Measurements from ENCODE around the gene SEL1L2.

The SEL1L2 gene

DNA sequence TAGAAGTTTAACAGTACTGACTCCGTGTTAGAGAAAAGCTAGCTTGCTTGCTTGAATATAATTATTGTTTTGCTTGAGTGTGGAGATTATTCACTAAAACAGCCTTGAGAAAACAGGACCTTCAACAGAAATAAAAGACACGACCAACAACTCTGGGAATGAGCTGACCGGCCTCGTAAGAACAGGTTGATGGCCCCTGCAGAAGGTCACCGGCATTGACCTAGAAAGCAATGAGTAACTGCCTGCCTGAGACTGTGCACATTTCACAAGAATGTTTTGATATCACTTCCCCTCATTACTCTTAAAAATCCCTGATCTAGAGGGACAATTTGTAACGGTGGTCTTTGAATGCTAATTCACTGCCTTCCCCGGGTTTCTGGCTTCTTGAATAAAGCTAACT is 49.4 kb downstream of the SEL1L2 start:
- TF ChIP-seq, protein P1, sequence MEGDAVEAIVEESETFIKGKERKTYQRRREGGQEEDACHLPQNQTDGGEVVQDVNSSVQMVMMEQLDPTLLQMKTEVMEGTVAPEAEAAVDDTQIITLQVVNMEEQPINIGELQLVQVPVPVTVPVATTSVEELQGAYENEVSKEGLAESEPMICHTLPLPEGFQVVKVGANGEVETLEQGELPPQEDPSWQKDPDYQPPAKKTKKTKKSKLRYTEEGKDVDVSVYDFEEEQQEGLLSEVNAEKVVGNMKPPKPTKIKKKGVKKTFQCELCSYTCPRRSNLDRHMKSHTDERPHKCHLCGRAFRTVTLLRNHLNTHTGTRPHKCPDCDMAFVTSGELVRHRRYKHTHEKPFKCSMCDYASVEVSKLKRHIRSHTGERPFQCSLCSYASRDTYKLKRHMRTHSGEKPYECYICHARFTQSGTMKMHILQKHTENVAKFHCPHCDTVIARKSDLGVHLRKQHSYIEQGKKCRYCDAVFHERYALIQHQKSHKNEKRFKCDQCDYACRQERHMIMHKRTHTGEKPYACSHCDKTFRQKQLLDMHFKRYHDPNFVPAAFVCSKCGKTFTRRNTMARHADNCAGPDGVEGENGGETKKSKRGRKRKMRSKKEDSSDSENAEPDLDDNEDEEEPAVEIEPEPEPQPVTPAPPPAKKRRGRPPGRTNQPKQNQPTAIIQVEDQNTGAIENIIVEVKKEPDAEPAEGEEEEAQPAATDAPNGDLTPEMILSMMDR (conservative IDR thresholded peaks at IDR 0.05; ENCODE audit: low read depth, low read length): no peak
- H3K4me1 ChIP-seq (ENCODE audit: low read depth, poor library complexity, severe bottlenecking): no peaks in the 10 kb centered on the region
- H2AFZ ChIP-seq (ENCODE audit: low read depth): no peak overlapping the region
- H3K27me3 ChIP-seq (ENCODE audit: insufficient read depth, low read depth): no peaks in the 10 kb centered on the region
- H3K4me3 ChIP-seq (IDR thresholded peaks at IDR 0.05; ENCODE audit: insufficient read depth, low read depth, low read length): no peak overlapping the region
- no peaks in the 10 kb centered on the region for H3K36me3 ChIP-seq (ENCODE audit: insufficient read depth)
- H4K20me1 ChIP-seq (ENCODE audit: insufficient read depth): no peaks in the 10 kb centered on the region
- H3K4me2 ChIP-seq: no peak overlapping the region
- H3K79me2 ChIP-seq (ENCODE audit: insufficient read depth, low read depth): no peaks in the 10 kb centered on the region
- no peak overlapping the region for H3K27ac ChIP-seq
- no peak overlapping the region for H3K9ac ChIP-seq

DNA sequence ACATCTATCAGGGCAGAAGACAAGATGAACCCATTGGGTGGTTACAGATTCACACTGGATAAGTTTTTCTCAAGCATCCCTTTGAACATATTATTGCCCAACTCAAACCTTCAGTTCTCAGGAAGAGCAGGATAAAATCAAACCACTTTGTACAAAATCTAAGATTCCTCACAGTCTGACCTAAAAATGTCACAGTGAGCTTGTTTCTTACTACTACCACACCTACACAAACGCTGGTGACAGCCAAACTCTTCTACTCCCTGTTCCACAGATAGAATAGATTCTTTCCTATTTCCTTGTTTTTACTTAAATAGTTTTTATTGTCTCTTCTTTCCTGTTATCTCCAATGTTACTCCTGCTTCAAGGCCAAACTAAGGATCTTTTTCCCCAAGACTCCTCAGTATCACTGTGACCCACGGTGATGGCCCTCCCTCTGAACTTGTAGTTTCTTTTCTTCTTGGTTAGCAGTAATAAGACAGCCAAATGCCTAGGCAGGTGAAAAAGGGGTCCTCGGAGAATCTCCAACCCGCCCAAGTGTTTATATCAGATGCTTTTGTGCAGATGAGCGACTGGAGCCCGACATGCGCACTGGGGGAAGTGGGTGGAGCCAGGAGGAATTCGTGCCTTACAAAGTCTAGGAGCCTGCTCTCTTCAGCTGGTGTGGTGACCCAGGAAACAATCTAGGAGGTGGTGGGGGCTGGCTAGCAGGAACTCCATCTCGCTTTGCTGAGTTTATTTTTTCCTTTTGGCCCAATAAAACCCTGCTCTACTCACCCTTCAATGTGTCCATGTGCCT is 53.4 kb downstream of the SEL1L2 start:
- Histone ChIP-seq H3K27ac (no peak overlapping the region), H3K9ac (no peak overlapping the region), H3K4me2 (no peak overlapping the region), H3K79me2 (ENCODE audit: insufficient read depth, low read depth) (no peaks in the 10 kb centered on the region), H4K20me1 (ENCODE audit: insufficient read depth) (no peaks in the 10 kb centered on the region), H3K4me3 (IDR thresholded peaks at IDR 0.05; ENCODE audit: insufficient read depth, low read depth, low read length) (no peak overlapping the region), H2AFZ (ENCODE audit: low read depth) (no peak overlapping the region), H3K27me3 (ENCODE audit: insufficient read depth, low read depth) (no peaks in the 10 kb centered on the region), H3K36me3 (ENCODE audit: insufficient read depth) (no peaks in the 10 kb centered on the region), H3K4me1 (ENCODE audit: low read depth, poor library complexity, severe bottlenecking) (peaks cover 5% of the 10 kb centered on the region)
- TF ChIP-seq, protein P1 (conservative IDR thresholded peaks at IDR 0.05; ENCODE audit: low read depth, low read length): no peak

DNA sequence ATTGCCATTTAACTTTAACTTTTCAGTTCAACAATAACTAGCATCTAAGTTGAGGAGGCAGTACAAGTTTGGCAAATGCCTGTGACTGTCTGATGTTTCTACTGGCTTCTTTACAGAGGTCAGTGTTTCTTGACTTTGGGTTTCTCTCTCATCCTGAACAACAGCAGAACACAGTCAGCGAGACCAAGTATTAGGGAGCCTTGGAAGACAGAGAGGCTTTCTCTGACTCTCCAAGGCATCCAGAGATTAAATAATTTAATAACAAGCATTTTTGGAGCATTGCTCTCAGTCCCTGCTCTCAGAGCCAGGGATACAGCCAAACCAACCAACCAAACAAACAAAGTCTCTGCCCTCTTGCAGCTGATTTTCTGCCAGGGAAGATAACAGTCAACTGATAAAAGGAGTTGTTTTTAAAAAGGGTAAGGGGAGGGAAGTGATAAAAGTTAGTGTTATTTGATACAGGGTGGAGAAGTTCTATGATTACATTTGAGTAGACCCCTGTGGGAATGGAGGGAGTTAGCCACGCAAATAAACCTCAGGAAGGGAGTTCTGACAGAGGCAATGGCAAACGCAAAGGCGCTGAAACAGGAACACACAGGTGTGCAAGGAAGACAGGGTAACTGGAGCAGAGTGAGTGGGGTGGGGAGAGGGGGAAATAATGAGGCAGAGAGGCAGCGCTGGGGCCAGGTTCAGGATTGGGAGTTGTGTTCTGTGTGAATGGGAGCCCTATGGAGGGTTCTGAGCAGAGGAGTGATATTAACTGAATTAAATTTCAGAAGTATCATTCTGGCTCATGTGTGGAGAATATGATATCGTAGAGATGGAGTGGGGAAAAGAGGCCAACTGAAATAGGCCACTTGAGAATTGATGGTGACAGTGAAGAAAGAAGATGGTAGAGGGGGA is 55.2 kb downstream of the SEL1L2 start:
- Histone ChIP-seq H3K79me2 (ENCODE audit: insufficient read depth, low read depth) (no peaks in the 10 kb centered on the region), H3K4me1 (ENCODE audit: low read depth, poor library complexity, severe bottlenecking) (peaks cover 5% of the 10 kb centered on the region), H4K20me1 (ENCODE audit: insufficient read depth) (no peaks in the 10 kb centered on the region), H3K27ac (no peak overlapping the region), H3K36me3 (ENCODE audit: insufficient read depth) (no peaks in the 10 kb centered on the region), H3K9ac (no peak overlapping the region), H2AFZ (ENCODE audit: low read depth) (no peak overlapping the region), H3K4me3 (IDR thresholded peaks at IDR 0.05; ENCODE audit: insufficient read depth, low read depth, low read length) (no peak overlapping the region), H3K27me3 (ENCODE audit: insufficient read depth, low read depth) (no peaks in the 10 kb centered on the region), H3K4me2 (no peak overlapping the region; the same call in 1 of the 2 replicates)
- TF ChIP-seq, protein P1 (conservative IDR thresholded peaks at IDR 0.05; ENCODE audit: low read depth, low read length): no peak

DNA sequence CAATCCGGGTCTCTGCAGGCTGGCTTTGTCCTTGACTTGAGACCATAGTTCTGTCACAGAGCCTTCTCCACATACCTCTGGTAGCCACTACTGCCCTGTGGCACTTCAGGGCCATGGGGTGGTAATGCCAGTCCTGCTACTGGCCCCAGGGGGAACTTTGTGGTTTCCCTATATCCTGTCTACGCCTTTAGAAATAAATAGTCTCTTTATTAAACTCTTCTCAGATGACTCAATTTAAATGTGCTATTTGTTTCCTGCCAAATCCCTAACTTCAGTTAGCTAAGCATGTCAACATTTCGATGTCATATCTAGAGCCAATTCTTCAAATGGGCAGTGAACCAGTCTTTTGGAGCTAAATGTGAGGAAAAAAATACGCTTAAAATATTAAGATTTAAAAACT is 60.1 kb downstream of the SEL1L2 start:
- Histone ChIP-seq H3K36me3 (ENCODE audit: insufficient read depth) (no peaks in the 10 kb centered on the region), H3K4me2 (no peak overlapping the region), H2AFZ (ENCODE audit: low read depth) (no peak overlapping the region), H3K9ac (no peak overlapping the region), H3K79me2 (ENCODE audit: insufficient read depth, low read depth) (no peaks in the 10 kb centered on the region), H3K27me3 (ENCODE audit: insufficient read depth, low read depth) (no peaks in the 10 kb centered on the region), H3K4me3 (IDR thresholded peaks at IDR 0.05; ENCODE audit: insufficient read depth, low read depth, low read length) (no peak overlapping the region), H3K4me1 (ENCODE audit: low read depth, poor library complexity, severe bottlenecking) (peaks cover 5% of the 10 kb centered on the region), H3K27ac (no peak overlapping the region), H4K20me1 (ENCODE audit: insufficient read depth) (no peaks in the 10 kb centered on the region)
- TF ChIP-seq, protein P1 (conservative IDR thresholded peaks at IDR 0.05; ENCODE audit: low read depth, low read length): no peak
